A673 (cell line): ENCODE measurements around the gene DSCAML1. TPM values are rescaled to one million over a fixed set of nuclear protein-coding genes. Genes with fewer than 3 reads are reported as not detected.

Source experiments
- BruUV-seq: library from RNA; stranded (reverse); fragments of 400-500 nt; replicated peaks from 2 replicates; lab custom pipeline; 2021; lab: Mats Ljungman, UMichigan
- CTCF ChIA-PET: fragments of 300-600 bp; sonication (Branson Sonifier 250); formaldehyde crosslinking; loops from one replicate; lab custom pipeline; 2022; ENCODE audit warnings: antibody characterized with exemption; lab: Charles Lee
- POLR2A ChIA-PET: fragments of 300-600 bp; sonication (Branson Sonifier 250); formaldehyde crosslinking; loops from one replicate; lab custom pipeline; 2022; ENCODE audit warnings: antibody characterized with exemption; ENCODE audit not compliant: low non-redundant PET; lab: Charles Lee
- DNase-seq: peaks from one replicate; pipeline ENCODE4 v3.0.0-alpha.2; 2015; ENCODE audit warnings: low spot score
- H3K27ac ChIP-seq: fragments of 200-600 bp; sonication (generic); 2 replicates; pipeline ENCODE4 v1.5.1; 2016; ENCODE audit warnings: mixed run types, low read depth, mild to moderate bottlenecking, mixed read lengths, antibody characterized with exemption, low read length; ENCODE audit not compliant: poor library complexity, severe bottlenecking
- H3K27me3 ChIP-seq: fragments of 200-600 bp; sonication (generic); replicated peaks from 2 replicates; pipeline ENCODE4 v1.6.1; 2017; ENCODE audit warnings: mixed run types, low read depth, mild to moderate bottlenecking, mixed read lengths, antibody characterized with exemption, low read length; ENCODE audit not compliant: insufficient read depth, poor library complexity
- H3K36me3 ChIP-seq: fragments of 200-600 bp; sonication (generic); 2 replicates; pipeline ENCODE4 v1.6.1; 2016; ENCODE audit warnings: mixed run types, mild to moderate bottlenecking, mixed read lengths, antibody characterized with exemption, low read length; ENCODE audit not compliant: insufficient read depth, poor library complexity, severe bottlenecking
- H3K4me1 ChIP-seq: fragments of 200-600 bp; sonication (generic); 2 replicates; pipeline ENCODE4 v1.6.1; 2017; ENCODE audit warnings: mixed run types, mild to moderate bottlenecking, mixed read lengths, antibody characterized with exemption, low read length; ENCODE audit not compliant: insufficient read depth, poor library complexity, severe bottlenecking
- H3K4me3 ChIP-seq: fragments of 200-600 bp; sonication (generic); 2 replicates; pipeline ENCODE4 v1.5.1; 2016; ENCODE audit warnings: low read depth, mixed run types, mild to moderate bottlenecking, mixed read lengths, low read length; ENCODE audit not compliant: poor library complexity, severe bottlenecking
- H3K9me3 ChIP-seq: fragments of 200-600 bp; sonication (generic); 2 replicates; pipeline ENCODE4 v1.6.1; 2016; ENCODE audit warnings: mixed run types, low read depth, mild to moderate bottlenecking, mixed read lengths, antibody characterized with exemption, low read length; ENCODE audit not compliant: poor library complexity, severe bottlenecking
- EZH2 ChIP-seq: fragments of 200-600 bp; sonication (generic); IDR thresholded peaks from 2 replicates; pipeline ENCODE4 v1.6.1; 2017; ENCODE audit warnings: borderline replicate concordance, low read depth, mild to moderate bottlenecking, mixed read lengths, antibody characterized with exemption, low read length; ENCODE audit not compliant: poor library complexity, severe bottlenecking
- intact Hi-C: fragments of 100-400 bp; cut with micrococcal nuclease; formaldehyde crosslinking; loops from one replicate; pipeline ENCODE4 v1.10.0; 2022; ENCODE audit not compliant: unreplicated experiment
- total RNA-seq: library from RNA; stranded (reverse); gene quantifications from 2 replicates; pipeline ENCODE4 v1.2.3, GENCODE V29; 2021
- TF ChIP-seq, protein P1 (sequence below): fragments of 300-800, 200-600 bp; sonication (generic); conservative IDR thresholded peaks from 2 replicates; pipeline ENCODE4 v1.5.1; 2017; ENCODE audit warnings: low read depth, mild to moderate bottlenecking, antibody characterized with exemption, low read length, moderate library complexity, mixed read lengths

DSCAML1 gene
- total RNA-seq, 1 experiment from 2014 or later = not detected

DNA sequence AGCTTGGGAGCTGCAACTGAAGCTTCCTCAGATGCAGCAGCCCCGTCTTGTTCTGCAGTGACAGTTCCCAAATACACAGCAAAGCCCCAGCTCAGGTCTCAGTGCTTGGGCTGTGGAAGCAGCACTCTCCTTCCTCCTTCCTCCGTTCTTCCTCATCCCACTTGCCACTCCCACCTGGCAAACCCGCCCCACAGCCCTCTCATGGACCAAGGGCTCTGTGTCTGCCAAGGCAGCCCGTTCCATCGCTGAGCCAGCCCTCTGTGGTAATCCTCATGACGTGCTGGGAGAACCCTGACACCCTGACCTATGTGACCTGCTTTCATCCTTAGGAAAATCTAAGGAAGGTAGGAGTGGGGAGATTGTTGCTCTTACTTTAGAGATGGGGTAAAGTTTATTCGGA, 157.0 kb downstream of the DSCAML1 start:
- Histone ChIP-seq H3K27ac (no peak overlapping the region), H3K4me3 (no peak overlapping the region), H3K36me3 (no peaks in the 10 kb centered on the region), H3K9me3 (no peaks in the 10 kb centered on the region), H3K4me1 (no peaks in the 10 kb centered on the region), H3K27me3 (peaks cover 54% of the 10 kb centered on the region)
- no peak for DNase-seq
- no TSS peak for BruUV-seq
- CTCF ChIA-PET = no interaction called here
- POLR2A ChIA-PET = no interaction called here
- intact Hi-C loops = no loop called here
- TF ChIP-seq, protein P1, sequence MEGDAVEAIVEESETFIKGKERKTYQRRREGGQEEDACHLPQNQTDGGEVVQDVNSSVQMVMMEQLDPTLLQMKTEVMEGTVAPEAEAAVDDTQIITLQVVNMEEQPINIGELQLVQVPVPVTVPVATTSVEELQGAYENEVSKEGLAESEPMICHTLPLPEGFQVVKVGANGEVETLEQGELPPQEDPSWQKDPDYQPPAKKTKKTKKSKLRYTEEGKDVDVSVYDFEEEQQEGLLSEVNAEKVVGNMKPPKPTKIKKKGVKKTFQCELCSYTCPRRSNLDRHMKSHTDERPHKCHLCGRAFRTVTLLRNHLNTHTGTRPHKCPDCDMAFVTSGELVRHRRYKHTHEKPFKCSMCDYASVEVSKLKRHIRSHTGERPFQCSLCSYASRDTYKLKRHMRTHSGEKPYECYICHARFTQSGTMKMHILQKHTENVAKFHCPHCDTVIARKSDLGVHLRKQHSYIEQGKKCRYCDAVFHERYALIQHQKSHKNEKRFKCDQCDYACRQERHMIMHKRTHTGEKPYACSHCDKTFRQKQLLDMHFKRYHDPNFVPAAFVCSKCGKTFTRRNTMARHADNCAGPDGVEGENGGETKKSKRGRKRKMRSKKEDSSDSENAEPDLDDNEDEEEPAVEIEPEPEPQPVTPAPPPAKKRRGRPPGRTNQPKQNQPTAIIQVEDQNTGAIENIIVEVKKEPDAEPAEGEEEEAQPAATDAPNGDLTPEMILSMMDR = no peak
- no peak for TF ChIP-seq EZH2

GRCh38 chr11:117639601-117640000, 157.4 kb downstream of the DSCAML1 start:
- Histone ChIP-seq H3K9me3 (no peaks in the 10 kb centered on the region), H3K4me1 (no peaks in the 10 kb centered on the region), H3K27ac (no peak overlapping the region), H3K36me3 (no peaks in the 10 kb centered on the region), H3K27me3 (peaks cover 50% of the 10 kb centered on the region), H3K4me3 (no peak overlapping the region)
- intact Hi-C loops = no loop called here
- TF ChIP-seq, protein P1 = no peak
- no peak for TF ChIP-seq EZH2
- POLR2A ChIA-PET = no interaction called here
- no peak for DNase-seq
- BruUV-seq = no TSS peak
- CTCF ChIA-PET = no interaction called here

- peaks cover 44% of the 10 kb centered on the region for H3K27me3 ChIP-seq
- no peaks in the 10 kb centered on the region for H3K9me3 ChIP-seq
- no peak for TF ChIP-seq EZH2
- TF ChIP-seq, protein P1 = no peak
- DNase-seq = no peak
- H3K36me3 ChIP-seq = no peaks in the 10 kb centered on the region
- no peak overlapping the region for H3K4me3 ChIP-seq
- no peaks in the 10 kb centered on the region for H3K4me1 ChIP-seq
- ChIA-PET POLR2A (no interaction called here), CTCF (no interaction called here)
- intact Hi-C loops = no loop called here
- no TSS peak for BruUV-seq
- H3K27ac ChIP-seq = no peak overlapping the region
Observed at GRCh38 chr11:117638911-117639543, 158.0 kb downstream of the DSCAML1 start.
